Sigmoid colon (tissue), 7 donors: ENCODE data around the gene RRP36. TPM values are rescaled to one million over a fixed set of nuclear protein-coding genes. Genes with fewer than 3 reads are reported as not detected.

ENCODE experiments used
- DNase-seq: peaks from one replicate; pipeline ENCODE4 v3.0.0-alpha.2; 2019
- H3K27ac ChIP-seq, 4 donors: fragments of 200-600 bp; sonication (generic); one replicate each; pipeline ENCODE4 v1.5.1; 2016 to 2019; ENCODE audit warnings: mild to moderate bottlenecking in 1 of 4
- H3K27me3 ChIP-seq, 3 donors: fragments of 200-600 bp; sonication (generic); one replicate each; pipeline ENCODE4 v1.5.1; 2019; ENCODE audit warnings: mild to moderate bottlenecking in 1 of 3
- H3K36me3 ChIP-seq, 4 donors: fragments of 200-600 bp; sonication (generic); one replicate each; pipeline ENCODE4 v1.5.1; 2016 to 2019
- H3K4me1 ChIP-seq, 4 donors: fragments of 200-600 bp; sonication (generic); one replicate each; pipeline ENCODE4 v1.5.1; 2017 to 2019
- H3K4me3 ChIP-seq, 4 donors: fragments of 200-600 bp; sonication (generic); one replicate each; pipeline ENCODE4 v1.5.1; 2017 to 2019; ENCODE audit warnings: mild to moderate bottlenecking in 2 of 4, moderate library complexity in 1 of 4
- H3K9me3 ChIP-seq, 4 donors: fragments of 200-600 bp in 3 of 4; sonication (generic) in 3 of 4; one replicate each; pipeline versions ENCODE4 v1.5.1 to v1.6.1; 2013 to 2019
- EP300 ChIP-seq, 4 donors: sonication (generic); formaldehyde crosslinking; IDR thresholded peaks; one replicate each; pipeline ENCODE4 v1.6.1; 2017; ENCODE audit warnings: antibody characterized with exemption in 4 of 4
- POLR2A ChIP-seq, 2 donors: fragments of 450-650 bp; IDR thresholded peaks; one replicate each; pipeline ENCODE4 v1.6.1; 2016; ENCODE audit warnings: antibody characterized with exemption in 2 of 2, mild to moderate bottlenecking in 2 of 2, moderate library complexity in 2 of 2
- POLR2AphosphoS5 ChIP-seq, 4 donors: sonication (generic); formaldehyde crosslinking; IDR thresholded peaks; one replicate each; pipeline ENCODE4 v1.6.1; 2017; ENCODE audit warnings: antibody characterized with exemption in 4 of 4
- WGBS, 2 donors: extraction: QIAGEN DNeasy Blood & Tissue Kit; methylation state at CpG; one replicate each; pipeline ENCODE4 v1.1.7; 2013; 5-methylcytosine and 5-hydroxymethylcytosine counted together
- intact Hi-C: fragments of 100-400 bp; cut with DNase I; formaldehyde crosslinking; loops from one replicate; pipeline ENCODE4 v1.15.1; 2023
- polyA plus RNA-seq, 3 donors: library from polyadenylated mRNA; stranded (reverse); fragments of 200-250 nt; gene quantifications; one replicate each; pipeline ENCODE4 v1.2.3, GENCODE V29; 2013
- total RNA-seq, 4 donors: library from RNA; depleted of rRNA; stranded (reverse); fragments of >200 nt; gene quantifications; one replicate each; pipeline ENCODE4 v1.1.0, GENCODE V29; 2016
- TF ChIP-seq, protein P1 (sequence below), 4 experiments: fragments of 450-650 bp in 3 of 4; fragments of 200-600 bp in 1 of 4; IDR thresholded peaks; one replicate each; pipeline ENCODE4 v1.5.1; 2016 to 2019; ENCODE audit warnings: antibody characterized with exemption in 4 of 4, mild to moderate bottlenecking in 3 of 4, moderate library complexity in 2 of 4
- donor health status: healthy with polysubstance abuse.
- donor health status: Bipolar disorder and iron deficiency.
- donor health status: healthy.

Gene RRP36
- total and polyA plus RNA-seq, 7 donors, result 24.6 to 50.8 (median 42.7) TPM

- Histone ChIP-seq H3K36me3 (peaks cover 0 to 7% (median 0%) of the 10 kb centered on the region in 4 donors), H3K4me3 (peak within 1 kb of the TSS; percentile 72 to 90 (median 86)), H3K27ac (peak within 1 kb of the TSS; percentile 89 to 93 (median 92)), H3K4me1 (peaks cover 0 to 57% (median 51%) of the 10 kb centered on the region in 4 donors), H3K9me3 (no peaks in the 10 kb centered on the region), H3K27me3 (no peaks in the 10 kb centered on the region)
- TF ChIP-seq POLR2AphosphoS5 (IDR thresholded peaks at IDR 0.05) (peak; percentile 80 to 98 (median 92)), EP300 (IDR thresholded peaks at IDR 0.05) (no peak), POLR2A (IDR thresholded peaks at IDR 0.05) (peak; percentile 82)
- TF ChIP-seq, protein P1, sequence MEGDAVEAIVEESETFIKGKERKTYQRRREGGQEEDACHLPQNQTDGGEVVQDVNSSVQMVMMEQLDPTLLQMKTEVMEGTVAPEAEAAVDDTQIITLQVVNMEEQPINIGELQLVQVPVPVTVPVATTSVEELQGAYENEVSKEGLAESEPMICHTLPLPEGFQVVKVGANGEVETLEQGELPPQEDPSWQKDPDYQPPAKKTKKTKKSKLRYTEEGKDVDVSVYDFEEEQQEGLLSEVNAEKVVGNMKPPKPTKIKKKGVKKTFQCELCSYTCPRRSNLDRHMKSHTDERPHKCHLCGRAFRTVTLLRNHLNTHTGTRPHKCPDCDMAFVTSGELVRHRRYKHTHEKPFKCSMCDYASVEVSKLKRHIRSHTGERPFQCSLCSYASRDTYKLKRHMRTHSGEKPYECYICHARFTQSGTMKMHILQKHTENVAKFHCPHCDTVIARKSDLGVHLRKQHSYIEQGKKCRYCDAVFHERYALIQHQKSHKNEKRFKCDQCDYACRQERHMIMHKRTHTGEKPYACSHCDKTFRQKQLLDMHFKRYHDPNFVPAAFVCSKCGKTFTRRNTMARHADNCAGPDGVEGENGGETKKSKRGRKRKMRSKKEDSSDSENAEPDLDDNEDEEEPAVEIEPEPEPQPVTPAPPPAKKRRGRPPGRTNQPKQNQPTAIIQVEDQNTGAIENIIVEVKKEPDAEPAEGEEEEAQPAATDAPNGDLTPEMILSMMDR (IDR thresholded peaks at IDR 0.05), result peak in 1 of 4 experiments; percentile 9
- intact Hi-C loops, result loop anchor here (2.0 kb wide), 1 partner anchor 29 kb away; the partner anchor contains the start of gene MEA1
- 0 to 1% methylated on average over 59 of the region's 59 CpGs for WGBS, 2 donors
- peak; percentile 99 for DNase-seq
These were observed 37.2 kb upstream of the RRP36 start, which contains the start of gene PPP2R5D for GRCh38 chr6:42984001-42984923. Gene PPP2R5D (plus strand): TSS chr6:42984570. CDS start chr6:42984678, 108 bp downstream.

DNA sequence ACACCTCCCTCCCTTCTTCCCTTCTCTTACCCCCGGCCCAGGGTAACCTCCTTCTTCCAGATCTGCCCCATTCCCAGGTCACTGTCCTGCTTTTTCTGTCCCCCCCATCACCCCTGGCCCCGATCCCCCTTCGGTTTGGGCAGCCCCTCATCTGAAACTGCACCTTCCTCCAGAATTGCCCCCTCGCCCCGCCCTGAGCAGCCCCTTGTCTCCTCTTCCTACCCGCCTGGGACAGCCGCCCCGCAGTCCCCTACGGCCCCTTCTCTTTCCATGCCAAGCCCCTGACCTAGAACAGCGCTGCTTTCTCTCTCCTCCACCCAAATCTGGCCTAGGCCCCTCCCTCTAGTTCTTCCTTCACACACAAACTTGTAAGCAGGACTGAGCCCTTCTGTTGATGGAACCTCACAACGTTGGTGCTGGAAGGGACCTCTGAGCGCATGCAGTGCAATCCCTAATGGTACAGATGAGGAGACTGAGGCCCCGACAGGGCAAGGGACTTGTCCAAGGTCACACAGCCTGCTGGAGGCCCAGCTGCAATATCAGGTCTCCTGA, 36.4 kb upstream of the RRP36 start:
- DNase-seq, result no peak
- 6 to 12% methylated on average over 13 of the region's 13 CpGs for WGBS, 2 donors
- Histone ChIP-seq H3K36me3 (peaks cover 0 to 14% (median 3%) of the 10 kb centered on the region in 4 donors), H3K9me3 (no peaks in the 10 kb centered on the region), H3K4me3 (peak overlapping the region; percentile 72 to 90 (median 86)), H3K27ac (peak overlapping the region; percentile 89 to 93 (median 92)), H3K4me1 (peaks cover 0 to 50% (median 45%) of the 10 kb centered on the region in 4 donors), H3K27me3 (no peaks in the 10 kb centered on the region)
- intact Hi-C loops, result loop anchor here (2.0 kb wide), 1 partner anchor 28 kb away; the partner anchor contains the start of gene MEA1
- TF ChIP-seq EP300 (IDR thresholded peaks at IDR 0.05) (no peak), POLR2AphosphoS5 (IDR thresholded peaks at IDR 0.05) (no peak), POLR2A (IDR thresholded peaks at IDR 0.05) (no peak)
- TF ChIP-seq, protein P1 (IDR thresholded peaks at IDR 0.05), result no peak

- Histone ChIP-seq H3K36me3 (peaks cover 0 to 32% (median 4%) of the 10 kb centered on the region in 4 donors), H3K27ac (no peak overlapping the region), H3K27me3 (no peaks in the 10 kb centered on the region), H3K4me1 (peaks cover 0 to 48% (median 43%) of the 10 kb centered on the region in 4 donors), H3K4me3 (no peak overlapping the region), H3K9me3 (no peaks in the 10 kb centered on the region)
- no peak for DNase-seq
- no peak for TF ChIP-seq EP300 (IDR thresholded peaks at IDR 0.05)
- TF ChIP-seq POLR2A (IDR thresholded peaks at IDR 0.05), result no peak
- no peak for TF ChIP-seq POLR2AphosphoS5 (IDR thresholded peaks at IDR 0.05)
- TF ChIP-seq, protein P1 (IDR thresholded peaks at IDR 0.05), result no peak
- WGBS, 2 donors, result 84 to 87% methylated on average over 5 of the region's 5 CpGs
- intact Hi-C loops, result no loop called here
These were observed 33.6 kb upstream of the RRP36 start for GRCh38 chr6:42987533-42988451.

DNA sequence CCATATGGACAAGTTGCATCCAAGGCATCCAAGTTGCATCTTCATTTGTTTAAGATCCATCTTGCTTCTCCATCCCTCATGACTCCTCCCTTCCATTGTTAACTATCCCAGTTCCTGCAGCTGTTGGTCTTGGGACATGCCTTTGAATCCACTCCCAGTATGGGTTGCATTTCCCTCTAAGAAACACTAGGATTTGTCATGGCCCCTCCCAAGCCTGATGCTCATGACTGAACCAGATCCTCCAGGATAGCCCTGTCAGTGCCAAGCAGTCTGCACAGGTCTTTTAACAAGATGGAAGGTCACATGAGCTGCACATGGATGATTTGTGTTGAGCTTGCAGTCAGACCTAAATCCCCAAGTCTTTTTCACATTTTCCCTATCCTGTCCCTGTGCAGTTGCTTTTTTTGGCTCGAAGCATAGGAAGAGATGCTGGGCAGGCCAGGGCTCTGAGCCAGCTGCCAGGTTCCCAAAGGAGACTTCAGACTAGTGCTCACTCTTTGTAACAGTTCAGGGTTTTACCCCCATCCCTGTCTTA, 32.9 kb upstream of the RRP36 start:
- Histone ChIP-seq H3K9me3 (no peaks in the 10 kb centered on the region), H3K27me3 (no peaks in the 10 kb centered on the region), H3K4me3 (no peak overlapping the region), H3K27ac (no peak overlapping the region), H3K4me1 (peaks cover 0 to 44% (median 38%) of the 10 kb centered on the region in 4 donors), H3K36me3 (peaks cover 0 to 37% (median 4%) of the 10 kb centered on the region in 4 donors)
- WGBS, 2 donors, result 83 to 90% methylated on average over 1 of the region's 1 CpG
- DNase-seq, result no peak
- TF ChIP-seq POLR2AphosphoS5 (IDR thresholded peaks at IDR 0.05) (no peak), POLR2A (IDR thresholded peaks at IDR 0.05) (no peak), EP300 (IDR thresholded peaks at IDR 0.05) (no peak)
- TF ChIP-seq, protein P1 (IDR thresholded peaks at IDR 0.05), result no peak
- intact Hi-C loops, result no loop called here
